HG02885 (cell line): ENCODE results near the gene AKR1B1.

ENCODE experiments used
- ATAC-seq: cut with Tn5 transposase; IDR thresholded peaks from one replicate; pipeline ENCODE4 v1.9.1; 2021; ENCODE audit warnings: mild to moderate bottlenecking; ENCODE audit not compliant: unreplicated experiment, poor library complexity

Gene AKR1B1

DNA sequence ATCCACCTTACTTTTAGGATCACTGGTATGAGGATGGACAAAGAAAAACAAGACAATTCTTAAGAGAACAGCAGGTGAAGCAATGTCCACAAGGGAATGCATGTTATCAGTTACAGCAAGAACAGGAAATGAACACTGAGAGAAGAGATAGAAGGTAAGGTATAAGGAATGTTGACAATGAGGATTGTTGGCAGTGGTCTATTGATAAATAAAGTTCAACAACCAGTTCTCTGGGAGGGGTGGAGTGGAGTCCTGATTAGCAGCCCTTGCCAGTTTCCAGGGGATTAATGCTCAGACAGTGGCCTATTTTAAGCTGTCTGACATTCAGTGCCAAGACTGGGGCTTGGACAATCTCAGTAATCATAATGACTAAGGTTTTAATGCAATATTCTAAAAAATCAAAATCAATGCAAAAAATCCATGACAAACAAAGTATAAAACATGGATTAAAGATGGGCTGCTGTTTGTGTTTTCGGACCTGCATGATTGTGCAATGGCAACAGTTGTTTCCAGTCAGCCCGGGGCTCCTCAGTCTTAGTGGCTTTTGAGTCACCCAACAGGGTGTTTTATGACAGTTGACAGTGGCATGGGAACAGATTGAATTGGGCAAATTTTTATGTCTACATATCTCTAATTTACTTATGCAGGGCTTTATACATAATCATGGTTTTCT is 13.8 kb upstream of the AKR1B1 start:
- ATAC-seq, result no peak

DNA sequence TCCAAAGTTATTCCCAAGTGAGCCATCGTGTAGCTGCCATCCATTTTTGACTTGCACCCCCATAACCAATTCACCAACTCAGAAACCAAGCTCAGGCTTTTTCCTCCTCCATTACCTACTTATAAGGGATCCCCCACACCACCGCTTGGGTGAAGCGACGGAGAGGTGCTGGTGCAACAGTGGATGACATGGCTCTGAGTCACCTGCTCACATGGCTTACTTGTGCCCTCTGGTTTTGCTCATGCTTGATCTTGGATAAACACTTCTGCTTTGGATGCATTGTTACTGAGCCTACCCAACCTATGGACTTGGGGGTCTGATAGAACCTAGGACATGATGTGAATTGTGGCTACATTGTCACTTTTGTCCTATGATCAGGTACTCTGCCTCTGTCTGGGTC is 12.0 kb upstream of the AKR1B1 start:
- no peak for ATAC-seq

DNA sequence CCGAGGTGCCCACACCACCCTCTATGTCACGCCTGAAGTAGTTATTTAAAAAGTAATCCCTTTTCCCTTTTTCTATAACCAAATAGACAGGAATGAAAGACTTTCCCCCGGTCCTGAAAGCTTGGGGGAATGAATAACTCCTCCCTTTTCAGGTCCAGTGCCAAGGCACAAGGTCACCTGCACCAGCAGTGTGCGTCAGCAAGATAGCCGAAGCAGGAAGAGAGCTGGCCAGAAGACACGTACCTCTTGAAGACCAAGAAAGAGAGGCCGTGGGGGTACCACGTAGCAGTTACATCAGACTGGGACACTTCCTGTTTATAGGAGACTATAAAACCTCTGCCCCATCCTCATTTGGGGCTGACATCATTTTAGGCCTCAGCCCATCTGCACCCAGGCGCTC is 10.7 kb upstream of the AKR1B1 start:
- no peak for ATAC-seq

DNA sequence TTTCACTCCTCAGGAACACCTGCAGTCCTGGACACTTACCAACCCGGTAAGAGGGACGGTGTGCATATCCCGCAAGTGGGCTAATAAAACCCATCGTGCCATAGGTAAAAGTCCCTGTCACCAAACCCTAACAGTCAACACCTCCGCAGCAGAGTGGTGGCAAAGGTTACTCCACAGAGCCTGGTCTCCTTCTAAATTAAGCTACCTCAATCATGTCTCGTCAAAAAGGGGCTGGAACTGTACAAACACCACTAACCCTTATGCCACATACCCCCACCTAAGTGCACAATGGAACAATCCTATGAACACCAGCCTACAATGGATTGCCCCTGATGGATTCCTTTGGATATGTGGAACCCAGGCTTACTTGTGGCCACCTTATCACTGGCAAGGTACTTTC is 9.6 kb upstream of the AKR1B1 start:
- no peak for ATAC-seq

DNA sequence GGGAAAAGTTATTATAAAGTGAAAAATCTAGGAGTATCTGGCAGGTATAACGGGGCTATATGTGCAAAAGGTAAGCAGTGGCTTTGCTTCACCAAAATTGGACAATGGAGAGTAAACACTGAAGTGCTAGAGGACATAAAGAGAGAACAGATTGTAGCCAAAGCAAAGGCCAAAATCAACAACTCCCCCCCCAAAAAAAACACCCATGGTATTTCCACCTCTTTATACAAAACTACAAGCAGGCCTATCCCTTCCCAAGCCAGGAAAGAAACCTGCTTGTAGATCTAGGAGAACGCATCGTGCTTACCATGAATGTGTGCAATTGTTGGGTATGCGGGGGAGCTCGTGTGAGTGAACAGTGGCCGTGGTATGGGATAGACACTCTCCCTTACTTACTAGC is 9.2 kb upstream of the AKR1B1 start:
- no peak for ATAC-seq

DNA sequence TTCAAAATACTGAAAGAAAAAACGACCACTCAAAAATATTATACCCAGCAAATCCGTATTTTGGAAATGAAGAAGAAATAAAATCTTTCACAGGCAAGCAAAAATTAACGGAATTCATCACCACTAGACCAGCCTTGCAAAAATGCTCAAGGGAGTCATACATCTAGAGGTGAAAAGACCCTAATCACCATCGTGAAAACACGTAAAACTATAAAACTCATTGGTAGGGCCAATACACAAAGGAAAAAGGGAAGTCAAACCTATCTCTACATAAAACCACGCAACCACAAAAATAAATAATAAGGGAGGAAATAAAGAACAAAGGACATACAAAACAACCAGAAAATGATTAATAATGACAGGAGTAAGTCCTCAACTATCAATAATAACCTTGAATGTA is 6.6 kb upstream of the AKR1B1 start:
- no peak for ATAC-seq

DNA sequence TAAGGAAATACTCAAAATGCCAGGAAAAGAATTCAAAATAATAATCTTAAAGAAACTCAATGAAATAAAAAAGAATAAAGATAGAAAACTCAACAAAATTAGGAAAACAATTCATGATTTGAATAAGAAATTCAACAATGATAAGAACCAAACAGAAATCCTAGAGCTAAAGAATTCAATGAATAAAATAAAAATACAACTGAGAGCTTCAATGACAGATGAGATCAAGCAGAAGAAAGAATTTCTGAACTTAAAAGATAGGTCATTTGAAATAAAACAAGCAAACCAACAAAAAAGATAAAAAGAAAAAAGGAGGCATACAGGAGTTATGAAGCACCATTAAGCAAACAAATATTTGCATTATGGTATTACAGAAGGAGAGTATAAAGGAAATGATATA is 5.6 kb upstream of the AKR1B1 start:
- ATAC-seq, result no peak

DNA sequence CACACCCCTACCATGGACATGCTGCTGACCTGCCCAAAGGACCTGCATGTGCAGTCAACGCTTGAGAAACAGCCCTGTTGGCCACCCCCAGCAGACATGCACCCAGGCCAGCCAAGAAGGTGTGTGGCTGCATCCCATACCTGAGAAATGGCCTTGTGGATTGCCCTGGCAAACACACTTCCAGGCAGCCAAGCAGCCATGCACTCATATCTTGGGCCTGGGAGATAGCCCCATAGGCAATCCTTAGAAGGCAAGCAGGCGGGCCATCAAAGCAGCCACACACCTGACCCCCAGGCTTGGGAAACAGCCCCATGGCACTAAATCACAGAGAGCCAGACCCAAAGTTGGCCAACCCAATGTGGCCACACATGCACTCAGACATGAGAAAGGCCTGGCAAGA is 4.9 kb upstream of the AKR1B1 start:
- ATAC-seq, result no peak

DNA sequence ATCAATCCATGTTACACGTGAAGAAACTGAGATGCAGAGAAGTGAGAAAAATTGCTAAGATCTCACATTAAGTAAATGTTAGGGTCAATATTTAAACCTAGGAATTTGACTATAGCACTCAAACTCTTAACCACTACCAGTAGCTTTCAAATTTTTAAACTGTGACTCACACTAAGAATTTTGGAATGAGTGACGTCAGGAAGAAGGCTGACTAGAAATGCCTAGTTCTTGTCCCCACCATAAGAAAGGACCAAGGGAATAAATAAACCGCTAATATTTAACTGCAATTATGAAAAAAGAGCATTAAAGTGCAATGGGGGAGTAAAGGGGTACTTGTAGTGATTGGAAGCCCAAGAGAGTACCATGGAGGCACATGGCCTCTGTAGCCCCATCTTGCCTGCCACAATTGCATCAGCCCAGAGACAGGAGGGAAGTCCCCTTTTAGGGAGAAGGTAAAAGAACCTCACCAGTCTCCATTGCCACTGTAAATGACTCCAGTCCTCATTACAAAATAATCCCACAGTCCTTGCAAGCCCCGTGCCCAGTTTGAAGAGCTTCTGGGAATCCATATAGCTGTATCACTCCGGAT is 3.5 kb upstream of the AKR1B1 start:
- no peak for ATAC-seq

DNA sequence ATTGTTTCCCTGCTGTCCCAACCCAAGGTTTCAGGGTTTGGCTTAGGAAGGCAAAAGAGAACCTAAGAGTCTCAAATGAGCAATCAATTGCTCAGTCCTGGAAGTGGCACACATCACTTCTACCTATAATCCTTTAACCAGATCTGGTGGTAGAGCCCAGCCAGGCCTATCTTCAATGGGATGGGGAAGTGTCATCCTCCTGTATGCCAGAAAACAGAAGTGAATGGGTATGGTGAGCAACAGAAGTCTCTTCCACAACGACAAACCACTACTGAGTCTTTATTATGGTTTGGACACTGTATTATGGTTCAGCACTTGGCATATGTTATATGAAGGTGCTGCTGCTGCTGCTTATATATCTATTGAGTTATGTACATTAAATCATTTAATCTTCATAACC is 3.0 kb upstream of the AKR1B1 start:
- no peak for ATAC-seq

DNA sequence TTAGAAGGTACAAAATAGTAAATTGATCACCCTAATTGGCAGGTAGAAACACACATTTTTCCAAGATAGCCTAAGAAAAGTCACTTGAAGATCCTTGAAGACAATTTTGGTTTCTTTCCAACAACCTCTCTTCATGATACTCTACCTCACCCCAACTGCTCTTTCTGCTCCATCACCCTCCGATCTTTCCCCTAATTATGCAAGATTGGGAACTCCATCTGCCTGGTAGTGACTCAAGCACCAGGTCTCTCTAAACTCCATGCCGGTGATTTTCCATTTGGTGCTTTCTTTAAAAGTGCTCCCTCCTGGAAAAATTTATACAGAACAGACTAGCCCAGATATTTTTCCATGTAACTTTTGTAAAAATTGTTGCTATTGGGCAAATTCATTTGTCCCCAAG is 1.1 kb upstream of the AKR1B1 start:
- ATAC-seq, result no peak

DNA sequence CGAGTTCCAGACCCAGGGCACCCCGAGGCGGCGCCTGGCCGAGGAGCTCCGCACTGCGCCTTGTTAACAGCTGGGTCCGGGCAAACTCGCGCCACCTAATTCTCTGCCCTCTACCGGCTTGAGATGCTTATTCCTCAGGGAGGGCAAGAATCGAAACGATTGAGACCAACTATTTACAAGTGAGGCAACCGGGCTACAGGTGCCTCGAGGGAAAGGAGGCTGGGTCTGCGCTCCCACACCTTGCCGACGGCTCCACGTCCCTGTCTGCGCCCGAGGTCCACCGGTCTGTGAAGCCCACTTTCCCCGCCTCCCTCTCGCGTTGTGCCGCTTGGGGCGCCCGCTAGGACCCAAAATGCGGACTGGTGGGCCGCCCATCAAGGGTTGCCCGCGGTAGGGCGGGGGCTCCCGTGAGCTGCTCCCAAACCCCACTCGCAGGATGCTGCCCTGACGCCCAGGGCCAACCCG is 527 bp downstream of the AKR1B1 start:
- ATAC-seq, result peak; percentile 51

DNA sequence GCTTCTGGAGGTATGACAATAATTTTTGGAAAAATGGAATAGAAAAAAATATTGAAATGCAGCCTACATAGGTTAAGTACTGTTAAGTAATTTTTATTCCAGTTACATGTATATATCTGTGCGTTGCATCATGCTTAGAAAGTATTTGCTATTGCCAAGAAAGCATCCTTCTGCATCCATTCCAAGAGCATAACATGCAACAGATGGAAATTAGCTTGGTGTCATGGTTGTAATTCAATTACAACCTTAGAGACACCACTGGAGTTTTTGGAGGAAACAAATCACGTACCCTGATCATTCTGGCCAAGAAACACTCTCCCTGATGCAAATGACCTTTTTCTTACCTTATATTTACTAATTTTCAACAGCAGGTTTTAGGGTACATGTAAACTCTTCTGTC is 1.7 kb downstream of the AKR1B1 start:
- ATAC-seq, result no peak

DNA sequence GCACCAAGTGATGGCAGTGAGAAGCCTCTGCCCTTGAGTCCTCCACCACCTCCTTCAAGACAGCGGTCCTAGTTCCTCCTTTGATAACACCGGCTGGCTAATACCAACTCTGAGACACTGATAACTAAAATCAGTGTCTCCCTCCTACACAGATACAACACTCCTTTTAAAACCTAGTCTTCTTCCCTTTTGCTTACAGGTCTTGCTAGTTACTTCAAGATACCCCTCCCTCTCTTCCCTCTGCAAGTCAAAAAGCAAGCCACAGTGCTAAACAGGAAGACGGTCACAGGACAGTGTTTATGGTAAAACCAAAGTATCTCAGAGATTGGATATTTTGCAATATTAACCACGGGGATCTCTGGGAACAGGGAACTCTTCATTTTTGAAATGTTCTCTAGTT is 4.6 kb downstream of the AKR1B1 start:
- no peak for ATAC-seq

DNA sequence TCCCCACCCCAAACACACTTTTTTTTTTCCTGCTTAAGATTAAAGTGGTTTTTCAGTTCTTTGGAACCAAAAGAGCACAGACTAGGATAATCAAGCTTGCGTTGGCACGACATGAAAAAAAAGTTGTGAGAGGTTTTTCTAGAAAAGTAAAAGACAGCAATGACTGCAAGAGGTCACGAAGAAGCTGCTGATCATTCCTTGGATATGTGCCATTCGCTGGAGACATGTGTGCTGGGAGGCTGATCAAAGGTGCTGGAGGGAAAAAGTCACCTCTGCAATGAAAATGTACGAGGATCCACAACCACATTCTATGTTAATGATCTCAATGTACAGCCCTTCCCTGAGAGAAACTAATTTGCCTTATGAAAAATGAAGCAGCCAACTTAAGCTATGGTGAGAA is 5.4 kb downstream of the AKR1B1 start:
- ATAC-seq, result no peak

DNA sequence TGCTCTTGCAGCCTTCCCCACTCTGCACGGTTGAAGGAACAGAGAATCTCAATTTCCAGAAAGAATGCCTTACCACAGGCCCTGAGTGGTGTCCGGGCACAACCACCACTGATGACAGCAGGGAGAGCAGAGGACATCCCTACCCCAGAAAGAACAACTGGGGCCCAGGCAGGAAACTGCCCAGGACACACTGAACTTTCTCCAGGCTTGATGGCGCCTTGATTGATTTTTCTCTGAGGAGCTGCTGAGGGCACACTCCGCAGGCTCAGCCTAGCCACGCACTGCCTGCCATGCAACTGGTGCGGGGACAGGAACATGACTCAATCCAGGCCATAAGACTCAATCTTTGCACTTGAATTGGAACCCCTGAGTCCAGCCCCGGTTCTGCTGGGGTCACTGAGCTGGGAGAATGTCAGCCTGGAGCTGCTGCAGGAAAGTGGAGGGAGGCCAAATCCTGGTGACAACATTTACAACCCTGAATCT is 5.9 kb downstream of the AKR1B1 start:
- ATAC-seq, result no peak

DNA sequence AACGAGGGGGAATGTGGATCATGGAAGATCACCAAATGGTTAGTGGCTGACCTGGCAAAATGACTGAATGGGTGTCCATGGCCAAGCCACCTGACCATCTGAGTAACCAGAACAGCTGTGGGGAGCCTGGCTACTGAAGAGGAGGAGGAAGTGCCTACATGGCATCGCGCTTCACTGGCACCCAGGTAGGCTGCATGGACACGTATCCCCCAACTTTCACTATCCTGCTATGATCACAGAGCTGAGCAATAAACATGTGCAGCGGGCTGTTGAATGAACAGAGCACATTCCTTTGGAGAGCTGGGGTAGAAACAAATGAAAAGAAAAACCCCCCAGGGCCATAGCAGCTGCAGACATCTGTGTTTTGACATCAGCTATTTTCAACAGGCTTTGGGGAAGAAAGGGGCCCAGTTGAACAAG is 6.5 kb downstream of the AKR1B1 start:
- ATAC-seq, result no peak

DNA sequence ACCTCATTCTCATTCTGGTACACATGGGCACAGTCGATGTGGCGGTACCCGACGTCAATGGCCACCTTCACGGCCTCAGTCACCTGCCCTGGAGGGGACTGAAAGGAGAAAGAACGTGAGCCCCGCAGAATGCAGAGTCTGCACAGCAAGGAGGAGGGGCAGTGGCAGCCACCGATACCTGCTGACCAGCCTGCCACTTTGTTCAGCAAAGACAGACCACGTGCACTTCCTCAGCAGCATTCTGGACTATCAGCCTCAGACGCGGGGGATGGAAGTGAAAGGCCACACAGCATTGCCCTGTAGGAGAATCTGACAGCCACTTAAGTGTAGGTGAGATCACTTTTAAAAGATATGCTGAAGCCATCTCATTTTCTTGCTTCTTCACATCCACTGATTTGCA is 7.2 kb downstream of the AKR1B1 start:
- no peak for ATAC-seq

DNA sequence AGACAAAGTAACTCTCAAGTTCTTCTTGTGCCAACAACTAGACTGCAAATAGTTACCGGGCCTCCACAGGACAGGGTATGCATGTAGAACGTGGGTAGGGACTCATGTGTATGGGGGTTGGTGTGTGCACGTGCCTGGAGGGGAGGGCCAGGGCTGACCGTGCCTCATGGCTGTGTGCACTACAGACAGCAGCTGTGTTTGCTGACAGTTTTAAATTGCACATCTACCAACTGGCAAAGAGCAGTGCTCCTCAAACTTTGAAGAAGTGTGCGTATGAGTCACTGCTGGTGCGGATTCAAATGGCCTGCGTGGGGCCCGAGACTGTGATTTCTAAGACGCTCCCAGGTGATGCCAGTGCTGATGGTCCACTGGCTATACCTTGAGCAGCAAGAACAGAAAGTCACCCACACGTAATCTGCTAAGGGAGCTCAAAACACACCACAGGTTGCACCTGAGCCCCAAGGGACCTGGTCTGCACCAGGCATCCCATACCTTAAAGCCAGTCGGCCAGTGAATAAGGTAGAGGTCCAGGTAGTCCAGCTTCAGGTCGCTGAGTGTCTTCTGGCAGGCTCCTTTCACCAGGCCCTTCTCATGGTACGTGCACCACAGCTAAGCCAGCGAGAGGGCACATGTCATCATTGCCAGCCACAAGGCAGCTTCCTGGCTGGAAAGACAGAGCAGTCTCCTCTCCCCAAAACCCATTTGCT is 8.5 kb downstream of the AKR1B1 start:
- no peak for ATAC-seq

DNA sequence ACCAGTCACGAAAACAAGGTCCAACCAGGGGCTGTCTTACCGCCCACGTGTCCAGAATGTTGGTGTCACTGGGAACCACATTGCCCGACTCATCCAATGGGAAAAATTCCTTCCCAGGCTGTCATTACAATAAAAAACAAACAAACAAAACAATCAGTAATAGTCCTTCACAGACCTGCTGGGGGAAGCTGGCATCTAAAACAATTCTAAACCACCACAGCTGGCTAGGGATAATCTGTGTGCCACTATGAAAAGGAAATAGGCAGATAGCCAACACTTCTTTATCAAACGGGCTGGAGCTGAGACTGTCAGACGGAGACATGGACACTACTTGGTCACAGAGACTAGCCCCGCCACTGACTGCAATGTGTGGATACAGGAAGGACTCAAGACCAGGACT is 9.2 kb downstream of the AKR1B1 start:
- no peak for ATAC-seq

DNA sequence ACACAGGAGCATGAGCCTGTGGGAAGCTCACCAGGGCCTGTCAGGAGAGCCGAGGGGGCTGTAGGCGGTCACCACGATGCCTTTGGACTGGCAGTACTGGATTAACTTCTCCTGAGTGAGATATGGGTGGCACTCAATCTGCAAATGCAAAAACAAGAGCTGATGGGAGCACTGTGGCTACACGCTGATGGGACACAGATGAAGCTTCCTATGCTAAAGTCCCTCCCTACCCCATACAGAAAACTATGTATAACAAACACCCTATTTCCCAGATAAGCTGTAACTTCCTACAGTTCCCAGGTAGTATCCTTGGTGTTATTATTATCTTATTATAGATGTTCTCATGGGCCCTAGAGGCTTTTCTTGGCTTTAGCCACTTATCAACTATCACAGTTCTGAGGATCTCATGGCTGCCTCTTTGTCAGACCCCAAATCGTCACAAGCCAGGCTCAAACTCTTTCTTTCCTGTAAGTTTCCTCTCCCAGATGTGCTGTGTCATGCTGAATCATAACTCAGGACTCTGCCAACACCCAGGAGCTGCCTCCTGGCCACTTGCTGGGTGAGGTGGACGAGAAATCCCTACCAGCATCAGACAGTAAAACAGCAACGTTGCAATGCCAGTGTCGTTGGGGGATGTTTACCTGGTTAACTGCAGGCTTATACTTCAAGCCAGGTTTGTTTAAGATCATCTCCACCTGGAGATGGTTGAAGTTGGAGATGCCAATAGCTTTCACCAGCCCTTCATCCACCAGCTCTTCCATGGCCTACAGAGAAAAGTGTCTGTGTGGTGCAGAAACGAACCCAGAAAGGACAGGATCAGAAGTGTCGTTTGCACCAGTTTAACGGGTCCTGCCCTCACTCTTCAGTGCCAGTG is 10.3 kb downstream of the AKR1B1 start:
- ATAC-seq, result no peak
